COR-L47 (cell line): ENCODE measurements around the gene PDRG1.
"Not testable (repeated sequence)": the region's sequence is repeated elsewhere in the genome, so short reads cannot be mapped to it uniquely, and the experiment has no call there.

Experiments
- DNase-seq: peaks from one replicate; lab custom pipeline; 2025; lab: John Stamatoyannopoulos, UW

The PDRG1 gene

GRCh38 chr20:31926493-31926892, 25.4 kb downstream of the PDRG1 start:
- DNase-seq: no peak

- DNase-seq: no peak
These were observed 26.2 kb downstream of the PDRG1 start for GRCh38 chr20:31925631-31926030.

GRCh38 chr20:31924561-31924960, 27.3 kb downstream of the PDRG1 start:
- DNase-seq: no peak

DNA sequence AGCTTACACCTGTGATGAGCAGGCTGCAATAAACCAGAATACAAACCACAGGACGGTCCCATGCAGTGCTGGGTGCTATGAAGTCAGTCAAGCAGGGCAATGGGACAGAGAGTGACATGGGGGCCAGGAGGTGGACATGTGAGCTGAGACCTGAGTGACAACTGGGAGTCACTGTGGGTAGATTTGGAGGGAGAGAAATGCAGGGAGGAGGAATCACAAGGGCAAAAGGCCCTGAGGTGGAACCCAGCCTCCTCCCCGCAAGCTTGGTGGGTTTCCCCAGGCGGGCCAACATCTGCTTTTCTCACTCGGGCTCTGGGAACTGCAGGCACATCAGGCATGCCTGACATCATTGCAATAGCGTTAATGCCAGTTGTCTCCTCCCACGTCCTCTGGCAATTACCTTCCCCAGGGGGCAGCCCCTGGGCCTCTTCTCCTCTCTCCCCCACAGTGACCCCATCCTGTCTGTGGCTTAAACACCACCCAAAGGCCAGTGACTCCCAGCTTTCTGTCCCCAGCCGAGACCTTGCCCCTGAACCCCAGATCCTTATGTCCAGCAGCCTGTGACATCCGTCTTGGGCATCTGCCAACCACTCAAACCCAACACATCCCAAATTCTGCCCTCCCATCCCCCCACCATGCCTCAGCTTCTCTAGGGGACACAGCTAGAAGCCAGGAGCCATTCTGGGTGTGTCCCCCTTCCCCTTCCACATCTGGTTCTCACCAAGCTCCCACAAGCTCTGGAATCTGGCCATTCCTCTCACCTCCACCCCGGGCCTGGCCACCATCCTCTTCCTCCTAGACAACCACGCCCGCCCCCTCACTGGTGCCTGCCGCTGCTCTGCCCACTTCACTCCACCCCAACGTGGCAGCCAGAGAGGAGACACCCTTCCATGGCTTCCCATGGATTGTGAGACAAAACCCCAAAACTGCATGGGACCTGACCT, 28.2 kb downstream of the PDRG1 start:
- DNase-seq: no peak

DNA sequence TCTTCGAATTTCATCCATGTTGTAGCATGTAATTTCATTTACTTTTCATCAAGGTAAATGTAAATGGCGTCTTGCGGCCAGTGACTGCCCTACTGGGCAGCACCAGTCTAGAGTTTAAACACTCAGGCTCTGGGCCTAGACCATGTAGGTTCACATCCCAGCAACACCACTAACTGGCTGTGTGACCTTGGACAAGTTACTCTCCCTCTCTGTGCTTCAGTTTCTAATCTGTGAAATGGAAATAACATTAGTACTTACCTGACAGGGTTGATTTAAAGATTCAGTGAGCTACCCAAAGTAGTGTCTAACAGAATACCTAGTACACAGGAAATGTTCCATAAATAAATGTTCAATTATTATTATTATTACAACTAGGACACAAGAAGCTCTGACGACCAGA, 29.3 kb downstream of the PDRG1 start:
- no peak for DNase-seq

- no peak for DNase-seq
These were observed 29.7 kb downstream of the PDRG1 start for GRCh38 chr20:31922181-31922580.

DNA sequence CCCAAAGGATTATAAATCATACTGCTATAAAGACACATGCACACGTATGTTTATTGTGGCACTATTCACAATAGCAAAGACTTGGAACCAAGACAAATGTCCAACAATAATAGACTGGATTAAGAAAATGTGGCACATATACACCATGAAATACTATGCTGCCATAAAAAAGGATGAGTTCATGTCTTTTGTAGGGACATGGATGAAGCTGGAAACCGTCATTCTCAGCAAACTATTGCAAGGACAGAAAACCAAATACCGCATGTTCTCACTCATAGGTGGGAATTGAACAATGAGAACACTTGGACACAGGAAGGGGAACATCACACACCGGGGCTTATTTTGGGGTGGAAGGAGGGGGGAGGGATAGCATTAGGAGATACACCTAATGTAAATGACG, 30.4 kb downstream of the PDRG1 start:
- DNase-seq: not testable (repeated sequence)

GRCh38 chr20:31920275-31920855, 31.5 kb downstream of the PDRG1 start:
- DNase-seq: no peak

GRCh38 chr20:31919410-31920155, 32.3 kb downstream of the PDRG1 start:
- no peak for DNase-seq

- DNase-seq: no peak
These were observed 33.3 kb downstream of the PDRG1 start for GRCh38 chr20:31918466-31919105.

- not testable (repeated sequence) for DNase-seq
These were observed 33.9 kb downstream of the PDRG1 start for GRCh38 chr20:31917962-31918412.

DNA sequence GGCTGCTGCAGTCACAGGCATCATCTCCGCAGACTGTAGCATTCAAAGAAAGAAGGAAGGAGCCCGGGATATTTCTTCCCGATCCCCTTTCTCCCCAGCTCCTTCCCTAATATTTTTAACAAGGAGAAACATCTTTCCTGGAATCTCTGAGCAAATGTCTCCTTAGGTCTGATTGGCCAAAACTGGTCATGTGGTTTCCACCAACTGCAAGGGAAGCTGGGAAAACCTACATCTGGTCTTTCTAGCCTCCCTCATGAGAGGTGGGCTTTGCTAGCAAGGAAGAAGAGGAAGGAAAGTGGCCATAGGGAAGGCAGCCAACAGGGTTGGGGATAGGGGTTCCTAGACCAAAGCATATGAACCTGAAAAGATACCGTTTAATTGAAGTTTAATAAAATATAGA, 35.1 kb downstream of the PDRG1 start:
- no peak for DNase-seq

GRCh38 chr20:31915491-31916280, 36.2 kb downstream of the PDRG1 start:
- DNase-seq: no peak

- DNase-seq: no peak
These were observed 37.7 kb downstream of the PDRG1 start for GRCh38 chr20:31914170-31914569.

- DNase-seq: no peak
These were observed 38.3 kb downstream of the PDRG1 start for GRCh38 chr20:31913431-31914157.

DNA sequence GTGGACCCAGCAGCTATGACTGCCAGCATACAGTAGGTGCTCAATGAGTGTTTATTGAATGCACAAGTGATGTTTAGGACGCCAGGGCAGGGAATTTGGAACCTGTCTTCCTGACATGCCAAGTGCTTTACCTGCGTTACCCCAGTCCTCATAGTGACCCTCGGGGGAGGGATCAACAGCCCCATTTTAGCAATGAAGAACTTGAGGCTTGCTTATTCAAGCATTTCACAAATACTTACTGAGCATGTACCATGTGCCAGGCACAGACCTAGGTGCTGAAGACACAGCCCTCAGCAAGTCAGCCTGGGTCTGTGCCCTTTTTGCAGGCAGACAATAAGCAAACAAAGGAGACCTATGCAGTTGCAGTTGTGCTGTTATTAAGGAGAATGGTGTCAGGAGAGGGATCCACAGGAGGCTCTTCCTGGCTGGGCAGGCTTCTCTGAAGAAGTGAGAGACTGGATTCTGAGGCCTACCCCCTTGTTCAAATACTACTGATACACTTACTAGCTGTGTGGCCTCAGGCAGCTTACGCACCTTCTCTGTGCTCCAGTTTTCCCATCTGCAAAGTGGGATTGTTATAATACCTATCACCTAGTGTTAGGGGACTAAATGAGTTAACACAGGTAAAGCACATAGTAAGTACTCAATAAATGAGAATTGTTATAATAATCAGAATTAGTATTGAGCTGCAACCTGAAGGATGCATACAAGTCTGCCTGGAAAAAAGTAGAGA, 41.6 kb downstream of the PDRG1 start:
- DNase-seq: no peak

GRCh38 chr20:31909253-31910070, 42.4 kb downstream of the PDRG1 start:
- no peak for DNase-seq

DNA sequence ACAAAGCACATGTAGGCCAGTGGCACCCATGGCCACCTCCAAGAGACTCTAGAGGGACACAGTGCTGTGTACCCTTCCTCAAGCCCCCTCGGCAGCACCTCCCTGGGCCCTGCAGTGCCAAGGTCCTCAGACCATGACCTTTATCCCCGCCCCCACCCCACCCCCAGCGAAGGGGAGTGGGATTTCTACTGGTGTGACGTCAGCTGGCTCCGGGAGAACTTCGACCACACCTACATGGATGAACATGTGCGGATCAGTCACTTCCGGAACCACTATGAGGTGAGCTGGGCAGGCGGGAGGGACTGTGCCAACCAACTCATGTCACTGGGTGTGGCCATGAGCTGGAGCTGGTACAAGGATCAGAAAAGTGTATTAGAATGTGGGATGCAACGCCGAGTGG, 43.4 kb downstream of the PDRG1 start:
- no peak for DNase-seq

DNA sequence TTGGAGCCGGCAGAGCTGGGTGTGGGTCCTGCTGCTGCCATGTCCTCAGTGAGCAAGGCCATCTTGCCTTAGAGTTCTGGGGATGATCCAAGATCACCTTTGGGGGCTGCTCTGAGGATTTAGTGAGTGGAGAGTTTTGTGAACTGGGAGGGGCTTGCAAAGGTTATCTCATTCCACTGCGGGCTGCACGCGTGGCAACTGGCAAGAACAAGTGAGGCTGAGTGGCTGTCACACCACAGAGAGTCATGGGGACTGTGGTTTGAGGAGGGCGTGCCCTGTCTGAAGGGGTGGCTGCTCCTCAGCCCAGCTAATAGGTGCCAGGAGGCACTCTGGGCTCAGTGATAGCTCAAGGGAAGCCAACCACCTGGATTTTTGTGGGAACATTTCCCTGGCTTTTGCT, 43.8 kb downstream of the PDRG1 start:
- DNase-seq: no peak
